Endothelial cell of hepatic sinusoid (primary cell): ENCODE data around the gene RBM26.
"Not testable (repeated sequence)": the region's sequence is repeated elsewhere in the genome, so short reads cannot be mapped to it uniquely, and the experiment has no call there.

Experiments
- in situ Hi-C: cut with HindIII; loops from 2 replicates; pipeline ENCODE4 v1.10.0; 2017; ENCODE audit warnings: low sequenced_read_pairs

The RBM26 gene

GRCh38 chr13:79287939-79288795 is 117.9 kb downstream of the RBM26 start:
- in situ Hi-C loops = no loop called here

GRCh38 chr13:79285159-79285558 is 120.9 kb downstream of the RBM26 start:
- in situ Hi-C loops = no loop called here

DNA sequence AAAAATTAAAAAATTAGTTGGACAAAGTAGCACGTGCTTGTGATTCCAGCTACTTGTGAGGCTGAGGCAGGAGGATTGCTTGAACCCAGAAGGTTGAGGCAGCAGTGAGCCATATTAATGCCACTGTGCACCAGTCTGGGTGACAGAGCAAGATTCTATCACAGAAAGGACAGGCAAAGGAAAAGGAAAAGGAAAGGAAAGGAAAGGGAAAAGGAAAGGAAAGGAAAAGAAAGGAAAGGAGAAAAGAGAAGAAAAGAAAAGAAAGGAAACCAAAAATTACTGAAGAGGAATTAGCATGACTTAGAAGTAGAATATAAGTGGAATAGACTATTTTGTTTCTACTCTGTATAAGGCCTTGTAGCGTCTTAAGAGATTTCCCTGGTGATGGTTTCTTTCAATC is 122.3 kb downstream of the RBM26 start:
- in situ Hi-C loops = no loop called here

GRCh38 chr13:79282976-79283375 is 123.1 kb downstream of the RBM26 start:
- in situ Hi-C loops = no loop called here

DNA sequence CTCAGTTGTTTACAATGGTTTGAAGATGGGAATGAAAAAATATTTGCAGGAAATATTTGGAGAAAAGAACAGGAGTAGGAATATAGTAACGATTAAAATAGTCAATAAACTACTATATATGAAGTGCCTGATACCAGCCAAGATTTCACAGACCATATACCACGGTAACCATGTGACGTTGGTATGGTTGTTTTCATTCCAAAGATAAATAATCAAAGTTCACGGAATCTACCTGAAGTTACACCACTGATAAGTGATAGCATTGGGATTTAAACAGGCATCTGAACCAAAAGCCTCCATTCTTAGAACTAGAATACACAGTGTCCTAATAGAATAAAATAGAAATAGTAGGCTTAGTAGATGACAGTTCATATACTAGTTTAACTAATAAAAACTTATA is 123.5 kb downstream of the RBM26 start:
- in situ Hi-C loops = no loop called here

DNA sequence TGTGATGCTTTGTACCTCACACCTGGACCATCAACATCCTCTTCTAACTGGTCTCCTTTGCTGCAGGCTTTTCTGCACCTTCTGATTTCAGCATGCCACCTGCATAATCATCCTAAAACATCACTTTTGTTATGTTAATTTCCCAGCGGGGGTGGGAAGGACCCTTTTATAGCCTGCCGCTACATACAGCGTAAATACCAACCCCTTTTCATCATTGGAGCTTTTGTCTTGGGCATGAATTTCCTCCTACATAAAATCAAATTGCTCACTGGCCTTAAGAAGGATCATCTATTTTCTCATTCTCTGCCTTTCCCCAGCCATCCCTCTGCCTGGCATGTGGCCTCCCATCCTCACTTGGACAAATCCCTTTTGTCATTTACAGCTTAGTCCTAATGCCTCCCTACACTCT is 124.7 kb downstream of the RBM26 start:
- in situ Hi-C loops = no loop called here

GRCh38 chr13:79279735-79280134 is 126.3 kb downstream of the RBM26 start:
- in situ Hi-C loops = not testable (repeated sequence)

DNA sequence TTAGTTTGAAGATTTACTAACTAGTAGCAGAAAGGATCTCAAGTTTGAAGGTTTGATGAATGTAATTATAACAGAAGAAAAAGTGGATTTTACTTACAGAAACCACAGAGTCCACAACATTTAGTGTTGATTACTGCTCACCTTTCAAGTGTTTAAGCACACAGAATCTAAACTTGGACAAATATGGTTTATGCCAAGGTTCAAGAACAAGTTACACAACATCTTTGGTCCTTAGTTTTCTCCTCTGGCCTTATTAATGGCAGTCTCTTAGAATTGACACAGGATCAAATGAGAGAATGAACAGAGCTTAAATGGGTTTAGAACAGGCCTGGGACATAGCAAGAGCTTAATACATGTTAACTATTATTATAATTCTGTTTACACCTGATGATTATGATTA is 133.0 kb downstream of the RBM26 start:
- in situ Hi-C loops = no loop called here

DNA sequence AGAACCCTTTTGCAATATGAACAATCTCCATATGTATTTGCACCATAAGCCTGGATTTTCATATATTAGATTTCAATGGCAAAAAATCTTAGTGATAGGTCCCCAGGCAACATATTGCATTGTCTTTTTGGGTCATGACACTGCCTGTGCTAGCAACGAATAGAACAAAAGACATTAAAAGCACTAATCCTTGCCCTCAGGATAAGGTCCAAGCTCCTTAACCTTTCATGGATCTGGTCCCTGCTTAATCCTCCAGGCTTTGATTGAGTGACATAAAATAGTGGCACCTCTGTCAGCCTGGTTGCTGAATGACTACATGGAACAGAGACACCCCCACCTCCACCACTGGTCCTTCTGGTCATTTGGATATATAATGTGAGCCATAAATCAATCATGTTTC is 134.4 kb downstream of the RBM26 start:
- in situ Hi-C loops = no loop called here

DNA sequence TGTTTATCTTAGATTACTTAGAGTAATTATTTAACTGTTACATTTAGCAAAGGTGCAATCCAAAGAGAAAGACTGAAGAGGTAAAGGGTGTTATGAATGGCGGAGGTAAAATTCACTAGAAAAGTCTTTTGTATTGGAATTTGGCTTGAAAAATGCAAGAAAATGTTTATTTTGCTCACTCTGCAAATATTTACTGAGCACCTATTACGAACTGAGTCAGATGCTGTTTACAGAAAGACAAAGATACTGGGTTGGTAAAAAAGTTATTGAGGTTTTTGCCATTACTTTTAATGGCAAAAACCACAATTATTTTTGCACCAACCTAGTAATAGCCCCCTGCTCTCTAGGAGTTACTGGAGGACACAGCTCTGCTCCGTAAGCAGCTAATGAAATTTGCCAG is 135.2 kb downstream of the RBM26 start:
- in situ Hi-C loops = no loop called here
